Stimulated activated naive B cell treated with anti-CD40 and anti-IgM and Interleukin-4, amounts not matched to agents 10 μg/mL and 1 μg/mL and 100 μg/mL, for 72 hours (primary cell): ENCODE measurements around the gene LYPD6B.

Experiments used
- ATAC-seq, 2 donors: fragments of 150-1000 bp; cut with Tn5 transposase; replicated peaks; 2 replicates each; pipeline ENCODE4 v1.10.0; 2021; ENCODE audit warnings: moderate library complexity in 1 of 2
- DNase-seq: peaks from one replicate; pipeline ENCODE4 v3.0.0; 2021
- H3K27ac Mint-ChIP-seq: one replicate; pipeline ENCODE4 v1.8.0; 2022; ENCODE audit warnings: mild to moderate bottlenecking, mixed read lengths
- H3K27me3 Mint-ChIP-seq, 2 donors: one replicate each; pipeline ENCODE4 v1.8.0; 2022; ENCODE audit warnings: mixed read lengths in 2 of 2
- H3K36me3 Mint-ChIP-seq, 2 donors: one replicate each; pipeline ENCODE4 v1.8.0; 2022; ENCODE audit warnings: mixed read lengths in 2 of 2, mild to moderate bottlenecking in 1 of 2
- H3K4me1 Mint-ChIP-seq, 2 donors: one replicate each; pipeline ENCODE4 v1.8.0; 2022; ENCODE audit warnings: mixed read lengths in 2 of 2, mild to moderate bottlenecking in 1 of 2
- H3K4me3 Mint-ChIP-seq, 2 donors: one replicate each; pipeline ENCODE4 v1.8.0; 2022; ENCODE audit warnings: mild to moderate bottlenecking in 2 of 2, mixed read lengths in 2 of 2, moderate library complexity in 1 of 2
- H3K9me3 Mint-ChIP-seq, 2 donors: one replicate each; pipeline ENCODE4 v1.8.0; 2022; ENCODE audit warnings: mixed read lengths in 2 of 2, mild to moderate bottlenecking in 1 of 2

LYPD6B gene

DNA sequence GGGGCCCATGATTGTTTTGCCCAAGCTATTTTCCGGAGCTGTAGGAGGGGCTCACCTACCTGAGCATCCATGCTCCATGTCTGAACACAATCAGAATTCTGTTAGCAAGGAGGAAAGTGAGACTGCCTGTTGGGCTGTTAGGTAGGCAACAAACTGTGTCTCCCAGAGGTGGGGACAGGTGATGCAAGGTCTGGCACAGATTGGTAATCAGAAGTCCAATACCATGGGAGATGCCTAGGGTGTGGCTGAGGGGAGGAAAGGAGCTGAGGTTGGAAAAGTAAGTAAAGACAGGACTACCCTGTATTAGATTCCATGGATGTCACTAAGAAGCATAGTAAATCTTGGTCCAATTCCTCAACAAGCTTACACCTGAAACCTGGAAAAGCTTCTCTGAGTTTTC is 3.0 kb downstream of the LYPD6B start:
- ATAC-seq = no peak
- Mint-ChIP-seq H3K9me3 (peaks cover 7 to 11% of the 10 kb centered on the region in 2 donors), H3K27ac (no peak overlapping the region), H3K36me3 (no peaks in the 10 kb centered on the region), H3K27me3 (peaks cover 22 to 51% of the 10 kb centered on the region in 2 donors), H3K4me3 (no peak overlapping the region), H3K4me1 (peaks cover 3 to 6% of the 10 kb centered on the region in 2 donors)
- no peak for DNase-seq

GRCh38 chr2:149042881-149043280 is 4.4 kb downstream of the LYPD6B start:
- Mint-ChIP-seq H3K4me1 (peaks cover 1 to 5% of the 10 kb centered on the region in 2 donors), H3K36me3 (peaks cover 2 to 7% of the 10 kb centered on the region in 2 donors), H3K27ac (no peak overlapping the region), H3K9me3 (peaks cover 11 to 20% of the 10 kb centered on the region in 2 donors), H3K27me3 (peaks cover 17 to 48% of the 10 kb centered on the region in 2 donors), H3K4me3 (no peak overlapping the region)
- DNase-seq = no peak
- no peak for ATAC-seq

GRCh38 chr2:149044500-149044899 is 6.0 kb downstream of the LYPD6B start:
- no peak overlapping the region for H3K4me3 Mint-ChIP-seq
- H3K9me3 Mint-ChIP-seq = peaks cover 14 to 24% of the 10 kb centered on the region in 2 donors

DNA sequence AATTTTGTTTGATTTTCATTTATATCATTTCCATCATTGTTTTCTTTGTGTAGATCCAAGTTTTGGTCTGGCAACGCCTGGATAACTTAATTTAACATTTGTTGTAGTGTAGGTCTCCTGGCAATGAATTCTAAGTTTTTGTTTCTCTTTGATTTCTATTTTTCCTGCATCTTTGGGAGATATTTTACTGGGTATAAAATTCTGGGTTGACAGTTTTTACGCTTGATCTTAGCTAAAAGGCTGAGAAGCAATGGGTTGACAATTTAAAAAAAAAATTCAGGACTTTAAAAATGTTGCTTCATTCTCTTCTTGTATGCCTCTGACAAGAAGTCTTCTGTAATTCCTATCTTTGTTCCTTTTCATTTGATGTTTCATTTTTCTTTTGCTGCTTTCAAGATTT is 8.6 kb downstream of the LYPD6B start:
- DNase-seq (no peak), ATAC-seq (no peak)
- no peak overlapping the region for H3K27ac Mint-ChIP-seq
- H3K27me3 Mint-ChIP-seq = peaks cover 4 to 19% of the 10 kb centered on the region in 2 donors
- H3K4me3 Mint-ChIP-seq = no peak overlapping the region
- no peaks in the 10 kb centered on the region for H3K4me1 Mint-ChIP-seq
- H3K9me3 Mint-ChIP-seq = peaks cover 14 to 24% of the 10 kb centered on the region in 2 donors
- peaks cover 2 to 7% of the 10 kb centered on the region in 2 donors for H3K36me3 Mint-ChIP-seq

More at GRCh38 chr2:149044500-149044899, 6.0 kb downstream of the LYPD6B start:
- H3K36me3 Mint-ChIP-seq = peaks cover 2 to 7% of the 10 kb centered on the region in 2 donors
- no peaks in the 10 kb centered on the region for H3K4me1 Mint-ChIP-seq
- H3K27ac Mint-ChIP-seq = no peak overlapping the region
- DNase-seq = no peak
- ATAC-seq = no peak
- H3K27me3 Mint-ChIP-seq = peaks cover 13 to 38% of the 10 kb centered on the region in 2 donors

DNA sequence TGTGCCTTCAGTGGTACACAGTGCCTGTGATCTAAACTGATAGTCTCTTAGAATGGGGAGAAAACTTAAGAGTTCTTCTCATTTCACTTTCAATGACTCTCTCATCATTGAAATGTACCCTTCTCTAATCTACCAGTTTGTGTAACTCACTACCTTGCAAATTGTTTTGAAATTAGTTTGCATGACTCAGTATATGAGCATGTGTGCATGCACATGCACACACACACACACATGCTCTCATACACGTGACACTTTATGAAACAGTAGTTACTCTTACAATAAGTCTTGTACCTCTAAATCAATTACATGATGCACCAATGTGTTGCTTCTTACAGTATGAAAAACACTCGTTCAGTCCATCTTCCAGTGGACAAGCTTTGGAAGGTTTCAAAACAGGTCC is 10.6 kb downstream of the LYPD6B start:
- H3K4me3 Mint-ChIP-seq = no peak overlapping the region
- peaks cover 14 to 24% of the 10 kb centered on the region in 2 donors for H3K9me3 Mint-ChIP-seq
- peaks cover 4 to 19% of the 10 kb centered on the region in 2 donors for H3K27me3 Mint-ChIP-seq
- no peaks in the 10 kb centered on the region for H3K4me1 Mint-ChIP-seq
- H3K27ac Mint-ChIP-seq = no peak overlapping the region
- ATAC-seq (no peak), DNase-seq (no peak)
- H3K36me3 Mint-ChIP-seq = peaks cover 2 to 7% of the 10 kb centered on the region in 2 donors

GRCh38 chr2:149050188-149050587 is 11.7 kb downstream of the LYPD6B start:
- Mint-ChIP-seq H3K27ac (no peak overlapping the region), H3K27me3 (peaks cover 4 to 19% of the 10 kb centered on the region in 2 donors), H3K36me3 (peaks cover 2 to 7% of the 10 kb centered on the region in 2 donors), H3K9me3 (peaks cover 14 to 21% of the 10 kb centered on the region in 2 donors), H3K4me3 (no peak overlapping the region), H3K4me1 (no peaks in the 10 kb centered on the region)
- no peak for ATAC-seq
- DNase-seq = no peak

- Mint-ChIP-seq H3K27me3 (peaks cover 0 to 5% of the 10 kb centered on the region in 2 donors), H3K27ac (no peak overlapping the region), H3K4me3 (no peak overlapping the region), H3K9me3 (no peaks in the 10 kb centered on the region), H3K4me1 (no peaks in the 10 kb centered on the region), H3K36me3 (no peaks in the 10 kb centered on the region)
- no peak for DNase-seq
- no peak for ATAC-seq
These were observed 17.3 kb downstream of the LYPD6B start for GRCh38 chr2:149055751-149056150.

GRCh38 chr2:149056541-149057255 is 18.2 kb downstream of the LYPD6B start:
- H3K27ac Mint-ChIP-seq = no peak overlapping the region
- no peak for DNase-seq

DNA sequence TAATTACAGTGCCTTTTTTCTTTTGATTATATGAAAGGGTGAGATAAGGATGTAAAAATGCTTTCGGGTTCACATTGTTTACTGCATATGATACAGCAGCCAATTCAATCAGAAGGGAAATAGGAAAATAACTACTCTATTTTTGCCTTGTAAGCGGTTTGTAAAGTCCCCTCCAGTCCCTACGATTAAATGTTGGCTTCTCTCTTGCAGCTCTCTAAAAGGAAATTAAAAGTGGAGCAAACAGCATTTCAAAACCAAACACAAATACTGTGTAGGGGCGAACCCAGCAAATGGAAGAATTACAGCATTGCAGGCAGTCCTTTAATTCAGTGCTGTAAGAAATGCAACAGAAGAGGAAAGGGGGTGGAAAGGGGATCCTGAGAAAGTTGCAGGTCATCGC is 18.9 kb downstream of the LYPD6B start:
- Mint-ChIP-seq H3K4me3 (no peak overlapping the region), H3K27ac (no peak overlapping the region), H3K36me3 (no peaks in the 10 kb centered on the region), H3K9me3 (no peaks in the 10 kb centered on the region), H3K4me1 (no peaks in the 10 kb centered on the region), H3K27me3 (peaks cover 0 to 5% of the 10 kb centered on the region in 2 donors)
- ATAC-seq = no peak
- no peak for DNase-seq

More at GRCh38 chr2:149056541-149057255, 18.2 kb downstream of the LYPD6B start:
- H3K27me3 Mint-ChIP-seq = peaks cover 0 to 5% of the 10 kb centered on the region in 2 donors
- no peak for ATAC-seq
- H3K36me3 Mint-ChIP-seq = no peaks in the 10 kb centered on the region
- no peaks in the 10 kb centered on the region for H3K4me1 Mint-ChIP-seq
- no peaks in the 10 kb centered on the region for H3K9me3 Mint-ChIP-seq
- H3K4me3 Mint-ChIP-seq = no peak overlapping the region

DNA sequence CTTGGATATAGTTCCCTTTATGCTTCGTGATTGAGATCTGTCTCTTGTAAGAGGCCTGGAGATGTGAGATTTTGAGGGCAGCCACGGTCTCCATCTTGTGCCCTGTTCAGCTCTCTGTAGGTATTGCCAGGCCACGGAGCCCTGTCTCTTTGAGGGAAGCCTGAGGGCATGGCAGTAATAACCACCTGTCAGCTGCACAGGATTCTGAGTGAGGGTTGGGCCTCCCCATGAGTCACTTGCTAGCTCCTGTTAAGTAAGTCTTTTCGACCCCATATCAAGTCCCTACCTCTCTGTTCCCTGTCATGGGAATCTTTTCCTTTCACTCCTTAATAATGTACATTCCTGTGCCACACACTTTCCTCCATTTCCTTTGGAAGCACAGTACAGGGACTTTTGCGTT is 20.4 kb downstream of the LYPD6B start:
- Mint-ChIP-seq H3K27me3 (peaks cover 0 to 5% of the 10 kb centered on the region in 2 donors), H3K27ac (no peak overlapping the region), H3K4me1 (no peaks in the 10 kb centered on the region), H3K9me3 (no peaks in the 10 kb centered on the region), H3K4me3 (no peak overlapping the region), H3K36me3 (no peaks in the 10 kb centered on the region)
- no peak for DNase-seq
- no peak for ATAC-seq

- H3K4me3 Mint-ChIP-seq = no peak overlapping the region
- H3K9me3 Mint-ChIP-seq = no peaks in the 10 kb centered on the region
- H3K27ac Mint-ChIP-seq = no peak overlapping the region
- H3K36me3 Mint-ChIP-seq = no peaks in the 10 kb centered on the region
- no peaks in the 10 kb centered on the region for H3K4me1 Mint-ChIP-seq
- no peak for ATAC-seq
- no peak for DNase-seq
- peaks cover 0 to 5% of the 10 kb centered on the region in 2 donors for H3K27me3 Mint-ChIP-seq
These were observed 21.3 kb downstream of the LYPD6B start for GRCh38 chr2:149059822-149060221.

- H3K27me3 Mint-ChIP-seq = peaks cover 0 to 5% of the 10 kb centered on the region in 2 donors
- no peak overlapping the region for H3K4me3 Mint-ChIP-seq
- no peaks in the 10 kb centered on the region for H3K9me3 Mint-ChIP-seq
- ATAC-seq (no peak), DNase-seq (no peak)
- no peak overlapping the region for H3K27ac Mint-ChIP-seq
- H3K4me1 Mint-ChIP-seq = no peaks in the 10 kb centered on the region
- no peaks in the 10 kb centered on the region for H3K36me3 Mint-ChIP-seq
These were observed 22.7 kb downstream of the LYPD6B start for GRCh38 chr2:149061133-149061745.

- Mint-ChIP-seq H3K4me3 (no peak overlapping the region), H3K4me1 (no peaks in the 10 kb centered on the region), H3K36me3 (no peaks in the 10 kb centered on the region), H3K27me3 (no peaks in the 10 kb centered on the region), H3K9me3 (peaks cover 0 to 5% of the 10 kb centered on the region in 2 donors), H3K27ac (no peak overlapping the region)
- no peak for DNase-seq
- ATAC-seq = no peak
These were observed 24.0 kb downstream of the LYPD6B start for GRCh38 chr2:149062531-149062930.

DNA sequence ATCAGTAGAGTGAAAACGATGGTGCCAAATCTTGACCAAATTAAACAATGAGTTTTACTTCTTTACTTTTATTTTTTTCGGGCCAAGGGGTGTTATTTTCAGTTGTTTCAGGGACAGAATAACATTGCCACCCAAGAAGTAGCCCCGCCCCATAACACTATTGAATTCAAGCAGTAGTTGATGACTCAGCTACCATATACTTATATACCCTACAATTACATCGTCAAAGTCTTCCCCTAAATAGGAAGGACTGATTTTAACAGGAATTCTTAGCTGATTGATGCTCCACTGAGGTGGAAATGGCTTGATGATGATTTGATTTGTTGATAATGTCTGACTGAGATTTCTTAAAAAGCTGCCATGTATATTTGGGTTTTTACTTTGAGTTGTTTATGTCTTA is 24.7 kb downstream of the LYPD6B start:
- Mint-ChIP-seq H3K27me3 (no peaks in the 10 kb centered on the region), H3K9me3 (peaks cover 0 to 5% of the 10 kb centered on the region in 2 donors), H3K4me1 (no peaks in the 10 kb centered on the region), H3K27ac (no peak overlapping the region), H3K4me3 (no peak overlapping the region), H3K36me3 (no peaks in the 10 kb centered on the region)
- ATAC-seq = no peak
- no peak for DNase-seq

- H3K4me1 Mint-ChIP-seq = peaks cover 0 to 1% of the 10 kb centered on the region in 2 donors
- H3K9me3 Mint-ChIP-seq = peaks cover 0 to 5% of the 10 kb centered on the region in 2 donors
- H3K4me3 Mint-ChIP-seq = no peak overlapping the region
- peaks cover 5 to 8% of the 10 kb centered on the region in 2 donors for H3K27me3 Mint-ChIP-seq
- ATAC-seq (no peak), DNase-seq (no peak)
- no peak overlapping the region for H3K27ac Mint-ChIP-seq
- no peaks in the 10 kb centered on the region for H3K36me3 Mint-ChIP-seq
These were observed 25.9 kb downstream of the LYPD6B start for GRCh38 chr2:149064365-149064841.
